Panc1 (cell line): ENCODE data around the gene CCDC15. TPM values are rescaled to one million over a fixed set of nuclear protein-coding genes. Genes with fewer than 3 reads are reported as not detected.

Experiments used
- ATAC-seq: fragments of 200-7000 bp; cut with Tn5 transposase; 2 replicates; pipeline ENCODE4 v1.9.1; 2020; ENCODE audit warnings: mild to moderate bottlenecking, moderate library complexity
- BruUV-seq: library from RNA; stranded (reverse); fragments of 400-500 nt; replicated peaks from 2 replicates; lab custom pipeline; 2021; lab: Mats Ljungman, UMichigan
- CTCF ChIA-PET: fragments of 300-600 bp; sonication (Branson Sonifier 250); formaldehyde crosslinking; loops from one replicate; lab custom pipeline; 2022; ENCODE audit warnings: antibody characterized with exemption; lab: Charles Lee
- POLR2A ChIA-PET: fragments of 300-600 bp; sonication (Branson Sonifier 250); formaldehyde crosslinking; loops from one replicate; lab custom pipeline; 2022; ENCODE audit warnings: antibody characterized with exemption; lab: Charles Lee
- DNase-seq: peaks from one replicate; pipeline ENCODE4 v3.0.0-alpha.2; 2010; ENCODE audit warnings: low read depth, low spot score
- H3K27ac ChIP-seq: 2 replicates; pipeline ENCODE4 v1.5.1; 2011; ENCODE audit warnings: mild to moderate bottlenecking, low read length, inconsistent platforms
- H3K27me3 ChIP-seq: fragments of 200-500 bp; sonication (Bioruptor generic); 2 replicates; pipeline ENCODE4 v1.6.0; 2014; ENCODE audit warnings: low read length, inconsistent platforms; ENCODE audit not compliant: control insufficient read depth, insufficient read depth
- H3K36me3 ChIP-seq: fragments of 200-500 bp; sonication (Bioruptor generic); 2 replicates; pipeline ENCODE4 v1.5.1; 2014; ENCODE audit warnings: inconsistent platforms, mild to moderate bottlenecking, low read length, moderate library complexity; ENCODE audit not compliant: control insufficient read depth, insufficient read depth
- H3K4me1 ChIP-seq: 2 replicates; pipeline ENCODE4 v1.5.1; 2011; ENCODE audit warnings: inconsistent platforms, mild to moderate bottlenecking, low read length, moderate library complexity; ENCODE audit not compliant: control insufficient read depth, insufficient read depth
- H3K4me3 ChIP-seq, 2 experiments: 2 replicates each; pipeline ENCODE4 v1.5.1; 2011 to 2012; ENCODE audit warnings: low read depth in 2 of 2, low read length in 2 of 2, mild to moderate bottlenecking in 2 of 2, inconsistent platforms in 1 of 2, moderate library complexity in 1 of 2
- H3K9me3 ChIP-seq: fragments of 200-500 bp; sonication (Bioruptor generic); 2 replicates; pipeline ENCODE4 v1.5.1; 2014; ENCODE audit warnings: low read depth, mild to moderate bottlenecking, inconsistent platforms, low read length, moderate library complexity; ENCODE audit not compliant: control insufficient read depth, insufficient read depth
- POLR2AphosphoS5 ChIP-seq: IDR thresholded peaks from 2 replicates; pipeline ENCODE4 v1.6.1; 2012; ENCODE audit warnings: mild to moderate bottlenecking, low read depth, low read length, moderate library complexity
- SIN3A ChIP-seq: IDR thresholded peaks from 2 replicates; pipeline ENCODE4 v1.6.1; 2012; ENCODE audit warnings: low read depth, mild to moderate bottlenecking, low read length, moderate library complexity, borderline replicate concordance; ENCODE audit not compliant: insufficient read depth
- TCF7L2 ChIP-seq: IDR thresholded peaks from 2 replicates; pipeline ENCODE4 v1.6.1; 2011; ENCODE audit warnings: mild to moderate bottlenecking, low read depth, low read length, inconsistent platforms
- in situ Hi-C: cut with HindIII; loops from 2 replicates; pipeline ENCODE4 v1.10.0; 2016; ENCODE audit warnings: low sequenced_read_pairs, low pct_unique_long_range_greater_than_20kb
- intact Hi-C: fragments of 100-400 bp; cut with micrococcal nuclease; formaldehyde crosslinking; loops from one replicate; pipeline ENCODE4 v1.10.0; 2022; ENCODE audit not compliant: unreplicated experiment
- total RNA-seq: library from RNA; stranded (reverse); gene quantifications from one replicate; pipeline ENCODE4 v1.2.1, GENCODE V29; 2021; ENCODE audit not compliant: unreplicated experiment
- TF ChIP-seq, protein P1 (sequence below), 2 experiments: IDR thresholded peaks; 2 replicates each; pipeline ENCODE4 v1.6.1; 2011 to 2012; ENCODE audit warnings: low read depth in 2 of 2, control low read depth in 1 of 2, low read length in 1 of 2, mild to moderate bottlenecking in 1 of 2, moderate library complexity in 1 of 2; ENCODE audit not compliant: insufficient read depth in 1 of 2
- TF ChIP-seq, protein P2 (sequence below): fragments of 450-650 bp; IDR thresholded peaks from 2 replicates; pipeline ENCODE4 v1.5.1; 2017; ENCODE audit warnings: mild to moderate bottlenecking

Gene CCDC15
- total RNA-seq, 1 experiment from 2014 or later: 2.8 TPM

GRCh38 chr11:124977006-124977405 lies 23.0 kb downstream of the CCDC15 start:
- no peaks in the 10 kb centered on the region for H3K4me1 ChIP-seq
- ChIA-PET CTCF (no interaction called here), POLR2A (no interaction called here)
- in situ Hi-C loops (no loop called here), intact Hi-C loops (no loop called here)
- H3K4me3 ChIP-seq: no peak overlapping the region
- H3K27ac ChIP-seq: no peak overlapping the region
- no peak for TF ChIP-seq POLR2AphosphoS5
- TF ChIP-seq, protein P1, sequence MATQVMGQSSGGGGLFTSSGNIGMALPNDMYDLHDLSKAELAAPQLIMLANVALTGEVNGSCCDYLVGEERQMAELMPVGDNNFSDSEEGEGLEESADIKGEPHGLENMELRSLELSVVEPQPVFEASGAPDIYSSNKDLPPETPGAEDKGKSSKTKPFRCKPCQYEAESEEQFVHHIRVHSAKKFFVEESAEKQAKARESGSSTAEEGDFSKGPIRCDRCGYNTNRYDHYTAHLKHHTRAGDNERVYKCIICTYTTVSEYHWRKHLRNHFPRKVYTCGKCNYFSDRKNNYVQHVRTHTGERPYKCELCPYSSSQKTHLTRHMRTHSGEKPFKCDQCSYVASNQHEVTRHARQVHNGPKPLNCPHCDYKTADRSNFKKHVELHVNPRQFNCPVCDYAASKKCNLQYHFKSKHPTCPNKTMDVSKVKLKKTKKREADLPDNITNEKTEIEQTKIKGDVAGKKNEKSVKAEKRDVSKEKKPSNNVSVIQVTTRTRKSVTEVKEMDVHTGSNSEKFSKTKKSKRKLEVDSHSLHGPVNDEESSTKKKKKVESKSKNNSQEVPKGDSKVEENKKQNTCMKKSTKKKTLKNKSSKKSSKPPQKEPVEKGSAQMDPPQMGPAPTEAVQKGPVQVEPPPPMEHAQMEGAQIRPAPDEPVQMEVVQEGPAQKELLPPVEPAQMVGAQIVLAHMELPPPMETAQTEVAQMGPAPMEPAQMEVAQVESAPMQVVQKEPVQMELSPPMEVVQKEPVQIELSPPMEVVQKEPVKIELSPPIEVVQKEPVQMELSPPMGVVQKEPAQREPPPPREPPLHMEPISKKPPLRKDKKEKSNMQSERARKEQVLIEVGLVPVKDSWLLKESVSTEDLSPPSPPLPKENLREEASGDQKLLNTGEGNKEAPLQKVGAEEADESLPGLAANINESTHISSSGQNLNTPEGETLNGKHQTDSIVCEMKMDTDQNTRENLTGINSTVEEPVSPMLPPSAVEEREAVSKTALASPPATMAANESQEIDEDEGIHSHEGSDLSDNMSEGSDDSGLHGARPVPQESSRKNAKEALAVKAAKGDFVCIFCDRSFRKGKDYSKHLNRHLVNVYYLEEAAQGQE (IDR thresholded peaks at IDR 0.05; ENCODE audit: insufficient read depth in 1 of 2, low read depth in 2 of 2, low read length in 1 of 2): no peak
- H3K27me3 ChIP-seq: no peaks in the 10 kb centered on the region
- H3K9me3 ChIP-seq: no peaks in the 10 kb centered on the region
- no peak for ATAC-seq
- DNase-seq: no peak
- BruUV-seq: no TSS peak
- H3K36me3 ChIP-seq: no peaks in the 10 kb centered on the region

DNA sequence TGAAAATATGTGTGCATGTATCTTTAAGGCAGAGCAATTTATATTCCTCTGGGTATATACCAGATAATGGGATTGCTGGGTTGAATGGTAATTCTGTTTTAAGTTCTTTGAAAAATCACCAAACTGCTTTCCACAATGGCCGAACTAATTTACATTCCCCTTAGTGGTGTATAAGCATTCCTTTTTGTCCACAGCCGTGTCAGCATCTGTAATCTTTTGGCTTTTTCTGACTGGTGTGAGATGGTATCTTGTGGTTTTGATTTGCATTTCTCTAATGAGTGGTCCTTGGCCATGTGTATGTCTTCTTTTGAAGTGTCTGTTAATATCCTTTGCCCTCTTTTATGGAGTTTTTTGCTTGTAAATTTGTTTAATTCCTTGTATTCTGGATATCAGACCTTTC lies 24.3 kb downstream of the CCDC15 start:
- Histone ChIP-seq H3K4me1 (no peaks in the 10 kb centered on the region), H3K27me3 (no peaks in the 10 kb centered on the region), H3K4me3 (no peak overlapping the region), H3K27ac (no peak overlapping the region), H3K9me3 (no peaks in the 10 kb centered on the region), H3K36me3 (no peaks in the 10 kb centered on the region)
- ChIA-PET POLR2A (no interaction called here), CTCF (no interaction called here)
- intact Hi-C loops: no loop called here
- ATAC-seq (no peak), DNase-seq (no peak)
- no TSS peak for BruUV-seq
- TF ChIP-seq POLR2AphosphoS5: no peak
- TF ChIP-seq, protein P1 (IDR thresholded peaks at IDR 0.05; ENCODE audit: insufficient read depth in 1 of 2, low read depth in 2 of 2, low read length in 1 of 2): no peak
- TF ChIP-seq TCF7L2: no peak
- TF ChIP-seq, protein P2, sequence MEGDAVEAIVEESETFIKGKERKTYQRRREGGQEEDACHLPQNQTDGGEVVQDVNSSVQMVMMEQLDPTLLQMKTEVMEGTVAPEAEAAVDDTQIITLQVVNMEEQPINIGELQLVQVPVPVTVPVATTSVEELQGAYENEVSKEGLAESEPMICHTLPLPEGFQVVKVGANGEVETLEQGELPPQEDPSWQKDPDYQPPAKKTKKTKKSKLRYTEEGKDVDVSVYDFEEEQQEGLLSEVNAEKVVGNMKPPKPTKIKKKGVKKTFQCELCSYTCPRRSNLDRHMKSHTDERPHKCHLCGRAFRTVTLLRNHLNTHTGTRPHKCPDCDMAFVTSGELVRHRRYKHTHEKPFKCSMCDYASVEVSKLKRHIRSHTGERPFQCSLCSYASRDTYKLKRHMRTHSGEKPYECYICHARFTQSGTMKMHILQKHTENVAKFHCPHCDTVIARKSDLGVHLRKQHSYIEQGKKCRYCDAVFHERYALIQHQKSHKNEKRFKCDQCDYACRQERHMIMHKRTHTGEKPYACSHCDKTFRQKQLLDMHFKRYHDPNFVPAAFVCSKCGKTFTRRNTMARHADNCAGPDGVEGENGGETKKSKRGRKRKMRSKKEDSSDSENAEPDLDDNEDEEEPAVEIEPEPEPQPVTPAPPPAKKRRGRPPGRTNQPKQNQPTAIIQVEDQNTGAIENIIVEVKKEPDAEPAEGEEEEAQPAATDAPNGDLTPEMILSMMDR: no peak
- TF ChIP-seq SIN3A: no peak
- in situ Hi-C loops: no loop called here
